ENCODE results near the gene STX3. TPM values are rescaled to one million over a fixed set of nuclear protein-coding genes. Genes with fewer than 3 reads are reported as not detected.

The STX3 gene
- total and polyA plus RNA-seq, 2 of the 4 experiments (the other 2 are of a cell fraction): 5.0 to 5.4 TPM

DNA sequence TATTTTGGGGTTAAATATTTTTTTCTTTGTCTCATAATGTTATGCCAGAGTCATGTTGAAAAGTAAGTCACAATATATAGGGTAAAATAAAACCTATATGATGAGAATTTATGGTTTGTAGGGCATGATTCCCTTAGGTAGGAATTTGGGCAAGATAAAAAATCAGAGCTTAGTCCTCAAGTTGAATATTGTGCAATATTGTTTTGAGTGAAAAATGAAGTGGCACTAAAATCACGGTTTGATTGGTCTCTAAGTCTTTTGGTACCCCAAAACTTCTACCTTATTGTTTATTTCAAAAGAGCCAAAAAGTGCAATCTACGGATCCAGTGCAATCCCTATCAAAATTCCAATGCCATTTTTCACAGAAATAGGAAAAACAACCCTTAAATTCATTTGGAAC lies 57.0 kb downstream of the STX3 start:
- dilution Hi-C loops (cut with HindIII; ENCODE audit: low sequenced_read_pairs, unreplicated experiment): no loop called here
- Histone ChIP-seq H2BK15ac (ENCODE audit: low read depth, low read length) (no peak overlapping the region), H3K4me3 (ENCODE audit: insufficient read depth, low read depth, low read length) (no peak overlapping the region), H4K5ac (ENCODE audit: low read depth, low read length) (no peak overlapping the region), H4K20me1 (ENCODE audit: insufficient read depth, low read length) (no peaks in the 10 kb centered on the region), H3K27ac (ENCODE audit: insufficient read depth, low read length) (no peak overlapping the region), H3K18ac (ENCODE audit: low read depth, low read length) (no peak overlapping the region), H3K9me1 (ENCODE audit: insufficient read depth, low read length) (no peaks in the 10 kb centered on the region; the same call in 1 of the 2 replicates), H3K27me3 (ENCODE audit: control insufficient read depth, insufficient read depth, low read length) (no peaks in the 10 kb centered on the region), H3K4me2 (ENCODE audit: low read depth, low read length) (no peak overlapping the region), H2BK120ac (ENCODE audit: low read depth, low read length) (no peak overlapping the region), H3K9me3 (ENCODE audit: control insufficient read depth, insufficient read depth, low read length) (no peaks in the 10 kb centered on the region), H3K9ac (ENCODE audit: low read depth, low read length) (no peak overlapping the region), H2BK5ac (ENCODE audit: low read depth, low read length, poor library complexity, severe bottlenecking) (no peak overlapping the region), H4K8ac (ENCODE audit: low read depth in 2 of 2, low read length in 2 of 2) (no peak overlapping the region), H3K4me1 (ENCODE audit: control insufficient read depth, insufficient read depth, low read length) (peaks cover 3% of the 10 kb centered on the region; the same call in 1 of the 2 replicates), H4K91ac (ENCODE audit: insufficient read depth, low read depth, low read length) (no peak overlapping the region), H3K14ac (replicated peaks; ENCODE audit: low read depth, low read length) (no peak overlapping the region), H3K79me1 (ENCODE audit: low read depth in 1 of 2, low read length in 2 of 2) (peaks cover 0 to 14% of the 10 kb centered on the region in 2 experiments; a peak in 3 of 4 replicates), H3K23ac (ENCODE audit: low read depth, low read length) (no peak overlapping the region), H2BK20ac (ENCODE audit: low read depth, low read length) (no peak overlapping the region), H3K56ac (ENCODE audit: extremely low read depth, insufficient read depth, low read length) (no peak overlapping the region), H2AK5ac (ENCODE audit: low read depth, low read length) (no peak overlapping the region), H2AFZ (replicated peaks; ENCODE audit: low read length, poor library complexity) (no peak overlapping the region), H3K4ac (ENCODE audit: low read depth, low read length) (no peak overlapping the region), H2AK9ac (replicated peaks; ENCODE audit: low read depth, low read length, poor library complexity) (no peak overlapping the region), H3K36me3 (ENCODE audit: control insufficient read depth, insufficient read depth, low read length) (peaks cover 1% of the 10 kb centered on the region; the same call in 1 of the 2 replicates)
- DNase-seq (no peak), ATAC-seq (ENCODE audit: low read depth) (no peak)
- ChIA-PET CTCF (no interaction called here), POLR2A (ENCODE audit: unreplicated experiment) (no interaction called here)
- no TSS peak for BruUV-seq (replicated peaks)
- TF ChIP-seq, protein P1, sequence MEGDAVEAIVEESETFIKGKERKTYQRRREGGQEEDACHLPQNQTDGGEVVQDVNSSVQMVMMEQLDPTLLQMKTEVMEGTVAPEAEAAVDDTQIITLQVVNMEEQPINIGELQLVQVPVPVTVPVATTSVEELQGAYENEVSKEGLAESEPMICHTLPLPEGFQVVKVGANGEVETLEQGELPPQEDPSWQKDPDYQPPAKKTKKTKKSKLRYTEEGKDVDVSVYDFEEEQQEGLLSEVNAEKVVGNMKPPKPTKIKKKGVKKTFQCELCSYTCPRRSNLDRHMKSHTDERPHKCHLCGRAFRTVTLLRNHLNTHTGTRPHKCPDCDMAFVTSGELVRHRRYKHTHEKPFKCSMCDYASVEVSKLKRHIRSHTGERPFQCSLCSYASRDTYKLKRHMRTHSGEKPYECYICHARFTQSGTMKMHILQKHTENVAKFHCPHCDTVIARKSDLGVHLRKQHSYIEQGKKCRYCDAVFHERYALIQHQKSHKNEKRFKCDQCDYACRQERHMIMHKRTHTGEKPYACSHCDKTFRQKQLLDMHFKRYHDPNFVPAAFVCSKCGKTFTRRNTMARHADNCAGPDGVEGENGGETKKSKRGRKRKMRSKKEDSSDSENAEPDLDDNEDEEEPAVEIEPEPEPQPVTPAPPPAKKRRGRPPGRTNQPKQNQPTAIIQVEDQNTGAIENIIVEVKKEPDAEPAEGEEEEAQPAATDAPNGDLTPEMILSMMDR (conservative IDR thresholded peaks at IDR 0.05; ENCODE audit: low read depth, low read length): no peak
- TF ChIP-seq MAFK (IDR thresholded peaks at IDR 0.05; ENCODE audit: low read depth, low read length): no peak
- TF ChIP-seq CEBPB (IDR thresholded peaks at IDR 0.05; ENCODE audit: low read depth, low read length): peak; percentile 76
- WGBS, 2 experiments (ENCODE audit: extremely low coverage in 2 of 2, insufficient read length in 1 of 2): 100% methylated on average over 1 of the region's 2 CpGs; no CpG with 5 or more reads in 1 of the 2 experiments
- intact Hi-C loops (cut with micrococcal nuclease): no loop called here
- in situ Hi-C loops (cut with MboI; ENCODE audit: low sequenced_read_pairs): no loop called here
